HG03103 (cell line): Measurements from ENCODE around the gene PARS2.

ENCODE experiments used
- ATAC-seq: cut with Tn5 transposase; IDR thresholded peaks from one replicate; pipeline ENCODE4 v1.9.1; 2021; ENCODE audit warnings: low read depth; ENCODE audit not compliant: unreplicated experiment

Gene PARS2

GRCh38 chr1:54800041-54800898 is 35.9 kb upstream of the PARS2 start:
- no peak for ATAC-seq

GRCh38 chr1:54798769-54799641 is 34.7 kb upstream of the PARS2 start:
- ATAC-seq, result no peak

- ATAC-seq, result no peak
Measured at GRCh38 chr1:54798206-54798605, 33.9 kb upstream of the PARS2 start.

GRCh38 chr1:54796902-54797301 is 32.6 kb upstream of the PARS2 start:
- no peak for ATAC-seq

GRCh38 chr1:54795841-54796468 is 31.6 kb upstream of the PARS2 start:
- ATAC-seq, result no peak

GRCh38 chr1:54795356-54795665 is 31.0 kb upstream of the PARS2 start:
- no peak for ATAC-seq

GRCh38 chr1:54794451-54795355 is 30.4 kb upstream of the PARS2 start:
- no peak for ATAC-seq

- ATAC-seq, result no peak
Measured at GRCh38 chr1:54792686-54793282, 28.5 kb upstream of the PARS2 start.

GRCh38 chr1:54791880-54792522 is 27.7 kb upstream of the PARS2 start:
- no peak for ATAC-seq

- no peak for ATAC-seq
Measured at GRCh38 chr1:54788459-54788858, 24.1 kb upstream of the PARS2 start.

GRCh38 chr1:54787604-54788003 is 23.3 kb upstream of the PARS2 start:
- no peak for ATAC-seq

GRCh38 chr1:54786778-54787177 is 22.5 kb upstream of the PARS2 start:
- ATAC-seq, result no peak

GRCh38 chr1:54784066-54784465 is 19.7 kb upstream of the PARS2 start:
- ATAC-seq, result no peak

GRCh38 chr1:54782588-54782987 is 18.3 kb upstream of the PARS2 start:
- no peak for ATAC-seq

- ATAC-seq, result no peak
Measured at GRCh38 chr1:54782156-54782555, 17.8 kb upstream of the PARS2 start.

GRCh38 chr1:54781023-54781723 is 16.9 kb upstream of the PARS2 start:
- ATAC-seq, result no peak

GRCh38 chr1:54777431-54777830 is 13.1 kb upstream of the PARS2 start:
- ATAC-seq, result no peak

- ATAC-seq, result no peak
Measured at GRCh38 chr1:54777011-54777410, 12.7 kb upstream of the PARS2 start.
